AG09319 (cell line): ENCODE data around the gene CYBRD1.

Experiments
- DNase-seq: peaks from one replicate; pipeline ENCODE4 v3.0.0-alpha.2; 2010; ENCODE audit warnings: low read depth; ENCODE audit errors: extremely low read depth
- TF ChIP-seq, protein P1 (sequence below): IDR thresholded peaks from 2 replicates; pipeline ENCODE4 v1.5.1; 2011; ENCODE audit warnings: low read depth, mild to moderate bottlenecking, inconsistent platforms, low read length, moderate library complexity

CYBRD1 gene

DNA sequence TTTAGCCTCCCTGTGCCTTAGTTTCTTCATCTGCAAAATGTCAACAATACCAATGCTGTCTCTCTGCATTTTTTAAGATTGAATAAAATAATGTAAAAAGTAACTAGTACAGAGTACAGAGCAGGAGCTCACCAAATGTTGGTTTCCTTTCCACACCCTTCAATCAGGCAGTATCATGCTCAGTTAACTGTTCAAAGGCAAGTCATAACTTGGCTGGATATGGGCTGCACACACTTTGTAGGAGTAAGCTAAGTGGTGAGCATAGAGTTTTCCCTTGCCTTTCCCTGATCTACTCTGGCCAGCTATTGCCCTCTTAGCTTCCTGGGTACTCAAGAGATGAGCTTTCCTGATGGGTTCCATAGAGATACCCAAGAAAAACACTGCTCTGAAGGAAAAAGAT is 77.9 kb downstream of the CYBRD1 start:
- TF ChIP-seq, protein P1, sequence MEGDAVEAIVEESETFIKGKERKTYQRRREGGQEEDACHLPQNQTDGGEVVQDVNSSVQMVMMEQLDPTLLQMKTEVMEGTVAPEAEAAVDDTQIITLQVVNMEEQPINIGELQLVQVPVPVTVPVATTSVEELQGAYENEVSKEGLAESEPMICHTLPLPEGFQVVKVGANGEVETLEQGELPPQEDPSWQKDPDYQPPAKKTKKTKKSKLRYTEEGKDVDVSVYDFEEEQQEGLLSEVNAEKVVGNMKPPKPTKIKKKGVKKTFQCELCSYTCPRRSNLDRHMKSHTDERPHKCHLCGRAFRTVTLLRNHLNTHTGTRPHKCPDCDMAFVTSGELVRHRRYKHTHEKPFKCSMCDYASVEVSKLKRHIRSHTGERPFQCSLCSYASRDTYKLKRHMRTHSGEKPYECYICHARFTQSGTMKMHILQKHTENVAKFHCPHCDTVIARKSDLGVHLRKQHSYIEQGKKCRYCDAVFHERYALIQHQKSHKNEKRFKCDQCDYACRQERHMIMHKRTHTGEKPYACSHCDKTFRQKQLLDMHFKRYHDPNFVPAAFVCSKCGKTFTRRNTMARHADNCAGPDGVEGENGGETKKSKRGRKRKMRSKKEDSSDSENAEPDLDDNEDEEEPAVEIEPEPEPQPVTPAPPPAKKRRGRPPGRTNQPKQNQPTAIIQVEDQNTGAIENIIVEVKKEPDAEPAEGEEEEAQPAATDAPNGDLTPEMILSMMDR, result no peak
- no peak for DNase-seq

DNA sequence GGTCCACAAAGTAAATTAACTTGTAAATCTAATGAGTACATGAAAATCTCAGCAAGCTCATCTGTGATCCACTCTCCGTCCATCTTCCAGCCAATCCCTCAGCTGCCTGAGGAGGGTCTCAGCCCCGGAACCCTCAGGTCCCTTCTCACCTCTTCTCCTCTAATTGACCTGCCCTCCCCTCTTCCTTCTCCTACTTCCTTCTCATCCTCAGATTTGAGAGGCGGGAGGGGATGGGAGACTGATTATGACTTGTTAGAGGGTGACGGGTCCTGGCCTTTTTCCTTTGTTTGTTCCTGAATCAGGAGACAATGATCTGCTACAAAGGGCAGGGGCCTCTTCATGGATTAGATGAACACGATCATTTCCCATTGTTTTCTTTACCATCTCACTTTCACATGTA is 80.1 kb downstream of the CYBRD1 start:
- DNase-seq, result no peak
- TF ChIP-seq, protein P1, result no peak
